Prostate gland (tissue), 2 donors: ENCODE results near the gene SLC2A10. TPM values are rescaled to one million over a fixed set of nuclear protein-coding genes. Genes with fewer than 3 reads are reported as not detected.
A peak's percentile ranks its signal among the peaks of the same experiment; 100 is the strongest.

Experiments
- DNase-seq: peaks from one replicate; pipeline ENCODE4 v3.0.0-alpha.2; 2019; ENCODE audit warnings: low spot score
- H3K27ac ChIP-seq, 2 donors: fragments of 200-600 bp; sonication (generic); 2 replicates each; pipeline ENCODE4 v1.5.1; 2017 to 2019
- H3K27me3 ChIP-seq: fragments of 200-600 bp; sonication (generic); replicated peaks from 2 replicates; pipeline ENCODE4 v1.5.1; 2019; ENCODE audit not compliant: insufficient read depth
- H3K36me3 ChIP-seq, 2 donors: fragments of 200-600 bp; sonication (generic); 1 replicate in 1 of 2; 2 replicates in 1 of 2; pipeline versions ENCODE4 v1.5.1 to v1.8.1; 2017 to 2019
- H3K4me1 ChIP-seq: fragments of 200-600 bp; sonication (generic); replicated peaks from 2 replicates; pipeline ENCODE4 v1.5.1; 2019
- H3K4me3 ChIP-seq, 2 donors: fragments of 200-600 bp; sonication (generic); 2 replicates each; pipeline ENCODE4 v1.5.1; 2017 to 2019
- H3K9me3 ChIP-seq: fragments of 200-600 bp; sonication (generic); 2 replicates; pipeline ENCODE4 v1.5.1; 2017
- POLR2A ChIP-seq: fragments of 450-650 bp; IDR thresholded peaks from one replicate; pipeline ENCODE4 v1.6.1; 2016; ENCODE audit warnings: antibody characterized with exemption, mild to moderate bottlenecking
- POLR2AphosphoS5 ChIP-seq: sonication (generic); formaldehyde crosslinking; IDR thresholded peaks from one replicate; pipeline ENCODE4 v1.6.1; 2017; ENCODE audit warnings: antibody characterized with exemption
- WGBS: methylation state at CpG from one replicate; pipeline ENCODE4 v1.1.5; 2018; 5-methylcytosine and 5-hydroxymethylcytosine counted together
- intact Hi-C: fragments of 100-400 bp; cut with DNase I; formaldehyde crosslinking; loops from one replicate; pipeline ENCODE4 v1.14.2; 2022
- total RNA-seq, 2 donors: library from RNA; depleted of rRNA; stranded (reverse); fragments of >200 nt; gene quantifications; one replicate each; pipeline ENCODE4 v1.1.0, GENCODE V29; 2016
- TF ChIP-seq, protein P1 (sequence below), 4 experiments: fragments of 200-600 bp in 2 of 4; fragments of 450-650 bp in 2 of 4; sonication (generic) in 2 of 4; IDR thresholded peaks; 1 replicate in 3 of 4; 2 replicates in 1 of 4; pipeline ENCODE4 v1.5.1; 2016 to 2019; ENCODE audit warnings: antibody characterized with exemption in 4 of 4, mild to moderate bottlenecking in 2 of 4, moderate library complexity in 2 of 4

The SLC2A10 gene
- total RNA-seq, 2 donors from 2014 or later = 49.8 to 54.9 TPM

DNA sequence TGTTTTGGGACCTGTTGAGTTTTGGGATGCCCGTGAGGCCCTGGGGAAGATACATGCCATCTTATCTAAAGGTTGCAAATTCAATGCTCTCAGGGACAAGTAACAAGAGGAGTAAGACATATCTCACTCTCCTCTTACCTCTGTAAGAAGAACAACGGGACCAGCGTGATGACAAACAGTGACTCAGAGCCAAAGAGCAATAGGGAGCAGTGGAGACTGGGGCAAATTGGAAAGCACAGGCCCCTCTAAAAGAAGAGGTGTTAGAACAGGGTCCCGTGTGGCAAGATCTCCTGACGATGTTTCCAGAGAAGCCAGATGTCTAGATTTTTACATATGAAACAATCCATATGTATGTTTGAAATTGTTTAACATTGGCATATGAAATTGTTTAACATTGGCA, 31.8 kb upstream of the SLC2A10 start:
- intact Hi-C loops = no loop called here
- Histone ChIP-seq H3K27me3 (no peaks in the 10 kb centered on the region), H3K4me1 (no peaks in the 10 kb centered on the region), H3K36me3 (no peaks in the 10 kb centered on the region), H3K4me3 (no peak overlapping the region), H3K9me3 (no peaks in the 10 kb centered on the region), H3K27ac (no peak overlapping the region)
- 84% methylated on average over 5 of the region's 5 CpGs for WGBS
- no peak for DNase-seq
- TF ChIP-seq, protein P1, sequence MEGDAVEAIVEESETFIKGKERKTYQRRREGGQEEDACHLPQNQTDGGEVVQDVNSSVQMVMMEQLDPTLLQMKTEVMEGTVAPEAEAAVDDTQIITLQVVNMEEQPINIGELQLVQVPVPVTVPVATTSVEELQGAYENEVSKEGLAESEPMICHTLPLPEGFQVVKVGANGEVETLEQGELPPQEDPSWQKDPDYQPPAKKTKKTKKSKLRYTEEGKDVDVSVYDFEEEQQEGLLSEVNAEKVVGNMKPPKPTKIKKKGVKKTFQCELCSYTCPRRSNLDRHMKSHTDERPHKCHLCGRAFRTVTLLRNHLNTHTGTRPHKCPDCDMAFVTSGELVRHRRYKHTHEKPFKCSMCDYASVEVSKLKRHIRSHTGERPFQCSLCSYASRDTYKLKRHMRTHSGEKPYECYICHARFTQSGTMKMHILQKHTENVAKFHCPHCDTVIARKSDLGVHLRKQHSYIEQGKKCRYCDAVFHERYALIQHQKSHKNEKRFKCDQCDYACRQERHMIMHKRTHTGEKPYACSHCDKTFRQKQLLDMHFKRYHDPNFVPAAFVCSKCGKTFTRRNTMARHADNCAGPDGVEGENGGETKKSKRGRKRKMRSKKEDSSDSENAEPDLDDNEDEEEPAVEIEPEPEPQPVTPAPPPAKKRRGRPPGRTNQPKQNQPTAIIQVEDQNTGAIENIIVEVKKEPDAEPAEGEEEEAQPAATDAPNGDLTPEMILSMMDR (IDR thresholded peaks at IDR 0.05) = no peak
- TF ChIP-seq POLR2AphosphoS5 (no peak), POLR2A (no peak)

DNA sequence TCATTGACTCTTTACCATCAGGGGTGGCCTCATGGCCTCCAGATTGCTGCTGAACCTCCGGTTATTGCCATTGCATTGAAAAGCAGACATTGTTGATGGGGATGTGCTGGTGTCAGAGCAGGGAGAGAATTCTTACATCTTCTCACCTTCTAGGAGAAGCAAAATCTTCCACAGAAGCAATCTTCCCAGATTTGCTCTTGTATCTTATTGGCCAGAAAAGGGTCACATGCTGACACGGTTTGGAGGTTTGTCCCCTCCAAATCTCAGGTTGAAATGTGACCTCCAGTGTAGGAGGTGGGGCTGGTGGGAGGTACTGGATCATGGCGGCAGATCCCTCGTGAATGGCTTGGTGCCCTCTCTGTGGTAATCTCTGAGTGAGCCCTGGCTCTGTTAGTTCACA, 30.9 kb upstream of the SLC2A10 start:
- Histone ChIP-seq H3K9me3 (no peaks in the 10 kb centered on the region), H3K4me3 (no peak overlapping the region), H3K36me3 (no peaks in the 10 kb centered on the region), H3K4me1 (peaks cover 5% of the 10 kb centered on the region), H3K27ac (no peak overlapping the region), H3K27me3 (no peaks in the 10 kb centered on the region)
- DNase-seq = no peak
- WGBS = 72% methylated on average over 4 of the region's 4 CpGs
- intact Hi-C loops = no loop called here
- TF ChIP-seq POLR2A (no peak), POLR2AphosphoS5 (no peak)
- TF ChIP-seq, protein P1 (IDR thresholded peaks at IDR 0.05) = no peak

- intact Hi-C loops = loop anchor here (5.0 to 10.0 kb wide), 3 partner anchors 118 to 326 kb away; no protein-coding TSS in a partner anchor
- H3K4me3 ChIP-seq = no peak overlapping the region
- no peaks in the 10 kb centered on the region for H3K27me3 ChIP-seq
- DNase-seq = no peak
- WGBS = 94% methylated on average over 2 of the region's 2 CpGs
- TF ChIP-seq POLR2AphosphoS5 = no peak
- TF ChIP-seq POLR2A = no peak
- TF ChIP-seq, protein P1 (IDR thresholded peaks at IDR 0.05) = no peak
- peaks cover 6% of the 10 kb centered on the region for H3K4me1 ChIP-seq
- no peaks in the 10 kb centered on the region for H3K36me3 ChIP-seq
- no peak overlapping the region for H3K27ac ChIP-seq
- H3K9me3 ChIP-seq = no peaks in the 10 kb centered on the region
Measured at GRCh38 chr20:46680684-46681031, 28.8 kb upstream of the SLC2A10 start.

DNA sequence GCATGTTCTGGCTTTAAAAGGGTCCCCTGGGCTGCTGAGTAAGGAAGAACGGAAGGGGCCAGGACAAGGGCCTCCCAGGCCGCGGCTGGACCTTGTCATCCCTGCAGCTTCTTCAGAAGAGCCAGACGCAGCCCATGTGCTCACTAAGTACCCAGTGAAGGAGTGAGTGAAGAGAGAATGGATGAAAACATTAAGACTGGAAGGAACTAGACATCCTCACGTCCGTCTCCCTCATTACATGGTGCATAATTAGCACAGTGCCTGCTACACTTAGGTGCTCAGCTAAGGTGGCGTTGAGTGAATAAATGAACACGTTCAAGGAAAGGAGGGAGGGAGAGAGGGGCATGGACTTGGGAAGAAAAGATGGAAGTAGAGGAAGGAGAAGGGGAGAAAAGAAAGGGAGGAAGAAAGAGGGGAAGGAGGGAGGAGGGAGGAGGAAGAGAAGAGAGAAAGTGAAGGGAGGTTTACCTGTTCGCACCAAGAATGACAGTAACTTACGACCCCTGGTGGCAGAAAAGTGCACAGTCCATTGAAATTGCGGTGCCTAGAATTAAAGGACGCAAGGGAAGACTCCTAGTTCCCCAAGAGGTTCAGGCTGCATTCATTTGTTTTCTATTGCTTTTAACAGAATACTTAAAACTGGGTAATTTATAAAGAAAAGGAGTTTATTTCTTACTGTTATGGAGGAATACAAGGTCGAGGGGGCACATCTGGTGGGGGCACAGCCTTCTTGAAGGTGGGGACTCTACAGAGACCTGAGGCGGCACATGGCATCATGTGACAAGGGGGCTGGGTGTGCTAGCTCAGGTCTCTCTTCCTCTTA, 28.2 kb upstream of the SLC2A10 start:
- H3K9me3 ChIP-seq = no peaks in the 10 kb centered on the region
- no peak overlapping the region for H3K27ac ChIP-seq
- no peaks in the 10 kb centered on the region for H3K36me3 ChIP-seq
- peaks cover 6% of the 10 kb centered on the region for H3K4me1 ChIP-seq
- DNase-seq = peak; percentile 75
- no peak overlapping the region for H3K4me3 ChIP-seq
- intact Hi-C loops = loop anchor here (5.0 to 10.0 kb wide), 3 partner anchors 119 to 326 kb away; no protein-coding TSS in a partner anchor
- TF ChIP-seq POLR2A = no peak
- TF ChIP-seq POLR2AphosphoS5 = peak; percentile 46
- TF ChIP-seq, protein P1 (IDR thresholded peaks at IDR 0.05) = peak; percentile 82 to 91 (median 85)
- WGBS = 48% methylated on average over 14 of the region's 14 CpGs
- no peaks in the 10 kb centered on the region for H3K27me3 ChIP-seq
